Measurements from ENCODE around the gene ZNF385B.

Gene ZNF385B

GRCh38 chr2:179855673-179856072 lies 5.7 kb downstream of the ZNF385B start:
- DNase-seq (ENCODE audit: insufficient read length): no peak
- no peak for FAIRE-seq
- TF ChIP-seq POLR2A (IDR thresholded peaks at IDR 0.05; ENCODE audit: low read depth, low read length) (no peak), POLR2AphosphoS5 (IDR thresholded peaks at IDR 0.05; ENCODE audit: low read depth, low read length) (no peak), TAF1 (IDR thresholded peaks at IDR 0.05; ENCODE audit: borderline replicate concordance, low read depth, low read length) (no peak)

DNA sequence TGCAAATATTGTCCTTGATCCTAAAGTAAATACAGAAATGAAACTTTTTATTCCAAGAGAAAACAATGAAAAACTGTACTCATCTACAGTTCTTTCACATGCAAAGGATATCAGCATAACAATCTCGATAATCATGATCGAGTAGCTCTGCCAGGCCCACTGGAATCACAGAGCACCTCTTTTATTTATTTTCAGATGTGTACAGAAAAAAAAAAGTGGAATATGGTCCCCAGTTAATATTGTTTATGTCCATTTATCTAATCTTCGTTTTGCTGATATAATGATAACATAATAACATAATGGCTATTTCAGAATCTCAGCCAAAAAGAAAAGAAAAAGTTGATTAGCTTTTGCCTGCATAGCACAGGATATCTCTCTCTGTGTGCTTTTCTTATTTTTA lies 6.5 kb downstream of the ZNF385B start:
- DNase-seq (ENCODE audit: insufficient read length) (no peak), FAIRE-seq (no peak)
- no peak for TF ChIP-seq TAF1 (IDR thresholded peaks at IDR 0.05; ENCODE audit: borderline replicate concordance, low read depth, low read length)
- no peak for TF ChIP-seq POLR2AphosphoS5 (IDR thresholded peaks at IDR 0.05; ENCODE audit: low read depth, low read length)
- no peak for TF ChIP-seq POLR2A (IDR thresholded peaks at IDR 0.05; ENCODE audit: low read depth, low read length)

DNA sequence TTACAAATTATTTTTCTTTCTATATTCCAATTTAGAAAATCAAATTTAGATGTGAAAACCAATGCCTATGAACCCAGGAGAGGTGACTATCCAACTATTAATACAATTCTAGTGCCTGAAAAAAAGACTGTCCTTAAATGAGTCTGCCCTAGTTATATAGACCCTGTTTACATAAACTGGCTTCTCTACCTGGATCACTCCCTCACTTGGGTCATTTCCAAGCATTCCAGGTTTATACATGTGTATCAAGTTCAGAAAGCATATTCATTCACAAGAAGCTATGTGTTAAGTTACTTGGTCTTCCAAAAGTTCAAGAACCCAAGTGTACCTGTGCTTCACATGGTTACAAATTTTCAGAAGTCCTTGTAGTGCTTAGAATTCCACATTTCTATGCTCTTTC lies 8.3 kb downstream of the ZNF385B start:
- FAIRE-seq (no peak), DNase-seq (ENCODE audit: insufficient read length) (no peak)
- TF ChIP-seq TAF1 (IDR thresholded peaks at IDR 0.05; ENCODE audit: borderline replicate concordance, low read depth, low read length) (no peak), POLR2A (IDR thresholded peaks at IDR 0.05; ENCODE audit: low read depth, low read length) (no peak), POLR2AphosphoS5 (IDR thresholded peaks at IDR 0.05; ENCODE audit: low read depth, low read length) (no peak)

GRCh38 chr2:179850188-179850587 lies 11.2 kb downstream of the ZNF385B start:
- no peak for FAIRE-seq
- DNase-seq (ENCODE audit: insufficient read length): no peak
- TF ChIP-seq POLR2A (IDR thresholded peaks at IDR 0.05; ENCODE audit: low read depth, low read length): no peak
- no peak for TF ChIP-seq TAF1 (IDR thresholded peaks at IDR 0.05; ENCODE audit: borderline replicate concordance, low read depth, low read length)
- no peak for TF ChIP-seq POLR2AphosphoS5 (IDR thresholded peaks at IDR 0.05; ENCODE audit: low read depth, low read length)

DNA sequence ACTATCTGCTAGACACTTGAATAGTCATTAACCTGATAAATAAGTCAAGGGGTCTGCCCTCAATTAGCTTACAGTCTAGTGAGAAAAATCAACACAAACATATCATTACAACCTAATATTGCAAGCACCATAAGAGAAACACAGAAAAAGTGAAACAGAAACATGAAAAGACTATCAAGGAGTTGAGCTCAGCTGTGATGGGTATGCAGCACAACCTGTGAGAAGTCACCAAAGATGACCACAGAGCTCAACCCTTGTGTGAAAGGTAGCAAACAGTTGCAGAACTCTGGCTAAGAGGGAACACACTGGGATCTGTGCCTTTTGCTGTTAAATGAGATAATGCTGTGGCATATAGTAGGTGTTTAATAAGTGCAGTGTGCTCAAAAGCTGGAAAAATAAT lies 11.7 kb downstream of the ZNF385B start:
- no peak for TF ChIP-seq TAF1 (IDR thresholded peaks at IDR 0.05; ENCODE audit: borderline replicate concordance, low read depth, low read length)
- no peak for TF ChIP-seq POLR2A (IDR thresholded peaks at IDR 0.05; ENCODE audit: low read depth, low read length)
- TF ChIP-seq POLR2AphosphoS5 (IDR thresholded peaks at IDR 0.05; ENCODE audit: low read depth, low read length): no peak
- DNase-seq (ENCODE audit: insufficient read length): no peak
- FAIRE-seq: no peak

- TF ChIP-seq POLR2A (IDR thresholded peaks at IDR 0.05; ENCODE audit: low read depth, low read length): no peak
- no peak for TF ChIP-seq TAF1 (IDR thresholded peaks at IDR 0.05; ENCODE audit: borderline replicate concordance, low read depth, low read length)
- no peak for TF ChIP-seq POLR2AphosphoS5 (IDR thresholded peaks at IDR 0.05; ENCODE audit: low read depth, low read length)
- no peak for FAIRE-seq
Measured at GRCh38 chr2:179843541-179843940, 17.9 kb downstream of the ZNF385B start.

DNA sequence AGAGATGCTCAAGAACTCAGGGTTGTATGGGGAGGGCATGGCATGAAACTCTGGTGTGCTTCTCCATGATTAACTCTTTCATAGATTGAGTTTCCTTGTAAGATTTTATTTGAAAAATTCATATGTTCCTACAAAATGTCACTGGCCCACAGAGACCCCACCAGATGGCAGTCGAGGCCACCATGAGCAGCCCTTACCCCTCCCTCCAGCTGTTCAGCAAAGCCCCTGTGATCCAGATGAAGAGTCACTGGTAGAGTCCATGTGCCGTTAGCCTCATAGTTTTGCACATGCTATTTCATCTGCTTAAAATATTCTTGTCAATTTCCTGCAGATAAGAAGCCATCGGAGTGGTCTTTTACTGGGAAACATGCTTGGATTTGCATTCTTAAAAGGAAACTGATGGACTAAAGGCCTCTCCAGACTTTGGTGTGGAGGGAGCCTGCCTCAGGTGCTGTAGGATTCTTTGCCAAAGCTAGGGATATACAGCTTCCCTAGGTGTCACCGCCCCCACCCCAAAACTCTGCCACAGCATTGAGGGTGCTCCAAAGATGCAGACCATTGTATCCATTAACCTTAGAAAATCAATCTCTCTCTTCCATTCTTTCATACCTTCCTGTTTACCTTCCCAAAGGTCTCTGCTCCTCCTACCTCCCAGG lies 18.8 kb downstream of the ZNF385B start:
- no peak for DNase-seq (ENCODE audit: insufficient read length)
- TF ChIP-seq POLR2A (IDR thresholded peaks at IDR 0.05; ENCODE audit: low read depth, low read length) (no peak), TAF1 (IDR thresholded peaks at IDR 0.05; ENCODE audit: borderline replicate concordance, low read depth, low read length) (no peak), POLR2AphosphoS5 (IDR thresholded peaks at IDR 0.05; ENCODE audit: low read depth, low read length) (no peak)
- no peak for FAIRE-seq

More at GRCh38 chr2:179843541-179843940, 17.9 kb downstream of the ZNF385B start:
- DNase-seq (ENCODE audit: insufficient read length): no peak

- DNase-seq (ENCODE audit: insufficient read length): no peak
- TF ChIP-seq TAF1 (IDR thresholded peaks at IDR 0.05; ENCODE audit: borderline replicate concordance, low read depth, low read length) (no peak), POLR2A (IDR thresholded peaks at IDR 0.05; ENCODE audit: low read depth, low read length) (no peak), POLR2AphosphoS5 (IDR thresholded peaks at IDR 0.05; ENCODE audit: low read depth, low read length) (no peak)
- FAIRE-seq: no peak
Measured at GRCh38 chr2:179840840-179841239, 20.6 kb downstream of the ZNF385B start.

- TF ChIP-seq POLR2AphosphoS5 (IDR thresholded peaks at IDR 0.05; ENCODE audit: low read depth, low read length) (no peak), TAF1 (IDR thresholded peaks at IDR 0.05; ENCODE audit: borderline replicate concordance, low read depth, low read length) (no peak), POLR2A (IDR thresholded peaks at IDR 0.05; ENCODE audit: low read depth, low read length) (no peak)
- FAIRE-seq: no peak
- DNase-seq (ENCODE audit: insufficient read length): no peak
Measured at GRCh38 chr2:179837408-179837807, 24.0 kb downstream of the ZNF385B start.

GRCh38 chr2:179830043-179830787 lies 31.2 kb downstream of the ZNF385B start:
- TF ChIP-seq TAF1 (IDR thresholded peaks at IDR 0.05; ENCODE audit: borderline replicate concordance, low read depth, low read length) (no peak), POLR2A (IDR thresholded peaks at IDR 0.05; ENCODE audit: low read depth, low read length) (no peak), POLR2AphosphoS5 (IDR thresholded peaks at IDR 0.05; ENCODE audit: low read depth, low read length) (no peak)
- FAIRE-seq: no peak
- DNase-seq (ENCODE audit: insufficient read length): no peak

- TF ChIP-seq POLR2AphosphoS5 (IDR thresholded peaks at IDR 0.05; ENCODE audit: low read depth, low read length) (no peak), TAF1 (IDR thresholded peaks at IDR 0.05; ENCODE audit: borderline replicate concordance, low read depth, low read length) (no peak), POLR2A (IDR thresholded peaks at IDR 0.05; ENCODE audit: low read depth, low read length) (no peak)
- FAIRE-seq: no peak
Measured at GRCh38 chr2:179826297-179826696, 35.1 kb downstream of the ZNF385B start.

GRCh38 chr2:179825494-179825893 lies 35.9 kb downstream of the ZNF385B start:
- DNase-seq (ENCODE audit: insufficient read length) (no peak), FAIRE-seq (no peak)
- TF ChIP-seq TAF1 (IDR thresholded peaks at IDR 0.05; ENCODE audit: borderline replicate concordance, low read depth, low read length) (no peak), POLR2AphosphoS5 (IDR thresholded peaks at IDR 0.05; ENCODE audit: low read depth, low read length) (no peak), POLR2A (IDR thresholded peaks at IDR 0.05; ENCODE audit: low read depth, low read length) (no peak)

More at GRCh38 chr2:179826297-179826696, 35.1 kb downstream of the ZNF385B start:
- no peak for DNase-seq (ENCODE audit: insufficient read length)
